GM18873 (cell line): Measurements from ENCODE around the gene BCKDK.

Experiments used
- ATAC-seq: cut with Tn5 transposase; IDR thresholded peaks from one replicate; pipeline ENCODE4 v1.9.1; 2021; ENCODE audit warnings: mild to moderate bottlenecking, moderate library complexity, moderate number of reproducible peaks; ENCODE audit not compliant: unreplicated experiment, low FRiP score

BCKDK gene

GRCh38 chr16:31079342-31079944 lies 28.7 kb upstream of the BCKDK start:
- no peak for ATAC-seq

GRCh38 chr16:31080035-31080629 lies 28.1 kb upstream of the BCKDK start:
- ATAC-seq: no peak

GRCh38 chr16:31080756-31081419 lies 27.3 kb upstream of the BCKDK start:
- ATAC-seq: no peak

- no peak for ATAC-seq
Measured at GRCh38 chr16:31081428-31082351, 26.5 kb upstream of the BCKDK start.

- no peak for ATAC-seq
Measured at GRCh38 chr16:31082368-31083045, 25.7 kb upstream of the BCKDK start.

- ATAC-seq: no peak
Measured at GRCh38 chr16:31083081-31083480, 25.1 kb upstream of the BCKDK start.

GRCh38 chr16:31083556-31083955 lies 24.6 kb upstream of the BCKDK start:
- no peak for ATAC-seq

- ATAC-seq: no peak
Measured at GRCh38 chr16:31083981-31084380, 24.2 kb upstream of the BCKDK start.

- no peak for ATAC-seq
Measured at GRCh38 chr16:31084584-31085302, 23.4 kb upstream of the BCKDK start.

- ATAC-seq: no peak
Measured at GRCh38 chr16:31085411-31085810, 22.8 kb upstream of the BCKDK start.

GRCh38 chr16:31085873-31086628 lies 22.1 kb upstream of the BCKDK start:
- ATAC-seq: no peak

- ATAC-seq: no peak
Measured at GRCh38 chr16:31086629-31086906, 21.6 kb upstream of the BCKDK start.

GRCh38 chr16:31087481-31087880 lies 20.7 kb upstream of the BCKDK start:
- no peak for ATAC-seq

GRCh38 chr16:31087971-31088370 lies 20.2 kb upstream of the BCKDK start:
- ATAC-seq: no peak

GRCh38 chr16:31088459-31089183 lies 19.6 kb upstream of the BCKDK start, which contains the start of gene PRSS53:
Gene PRSS53, minus strand, starts transcription at chr16:31088943. Its CDS starts 134 bp downstream, at chr16:31088809.
- ATAC-seq: no peak

GRCh38 chr16:31089199-31089598 lies 19.0 kb upstream of the BCKDK start:
- no peak for ATAC-seq

GRCh38 chr16:31090540-31090939 lies 17.6 kb upstream of the BCKDK start:
- no peak for ATAC-seq

- no peak for ATAC-seq
Measured at GRCh38 chr16:31092330-31092729, 15.9 kb upstream of the BCKDK start.
